ENCODE data around the gene FNBP1L. TPM values are rescaled to one million over a fixed set of nuclear protein-coding genes. Genes with fewer than 3 reads are reported as not detected.

FNBP1L gene
- total and polyA plus RNA-seq, 2 of the 8 experiments (the other 6 are each of a cell fraction or from before 2014, with no cell fraction given): 48.9 to 95.9 TPM

GRCh38 chr1:93567255-93567918, 119.5 kb downstream of the FNBP1L start:
- no peak overlapping the region for H3K27ac ChIP-seq (ENCODE audit: low read depth, low read length)
- H3K9me3 ChIP-seq (ENCODE audit: insufficient read depth in 2 of 2, low read depth in 1 of 2, low read length in 1 of 2): no peaks in the 10 kb centered on the region
- no peak overlapping the region; the same call in 1 of the 2 replicates for H2BK5ac ChIP-seq (ENCODE audit: low read depth, low read length)
- H3K23ac ChIP-seq (ENCODE audit: insufficient read length): no peak overlapping the region
- no peak overlapping the region for H2AK5ac ChIP-seq (ENCODE audit: low read depth, low read length)
- no peak overlapping the region for H3K4ac ChIP-seq (replicated peaks; ENCODE audit: insufficient read length, low read depth, low read length)
- POLR2A ChIA-PET (ENCODE audit: partially characterized antibody): interaction anchor here (0.8 to 2.8 kb wide), 5 partner anchors 10 to 278 kb away, joined by 3 to 8 read pairs (median 5); partner anchors contain the start of gene FNBP1L
- peaks cover 3% of the 10 kb centered on the region in 2 experiments for H4K20me1 ChIP-seq (replicated peaks in 1 of 2; ENCODE audit: control insufficient read depth in 1 of 2, insufficient read depth in 2 of 2, low read length in 2 of 2)
- H3K14ac ChIP-seq (ENCODE audit: insufficient read length): no peak overlapping the region
- H3K4me3 ChIP-seq (ENCODE audit: extremely low read depth in 1 of 4, insufficient read depth in 2 of 4, low read depth in 3 of 4, low read length in 4 of 4): no peak overlapping the region
- no peaks in the 10 kb centered on the region; the same call in 1 of the 2 replicates for H3K79me1 ChIP-seq (ENCODE audit: low read depth, low read length)
- no peak overlapping the region for H3K9ac ChIP-seq (replicated peaks in 1 of 4; ENCODE audit: extremely low read depth in 1 of 4, low read depth in 3 of 4, low read length in 3 of 4)
- no peak overlapping the region for H4K91ac ChIP-seq (replicated peaks; ENCODE audit: insufficient read length, low read length)
- H3K4me2 ChIP-seq (ENCODE audit: insufficient read depth in 1 of 2, low read depth in 2 of 2, low read length in 2 of 2): no peak overlapping the region
- DNase-seq (ENCODE audit: low read depth in 1 of 2, low spot score in 2 of 2) (no peak), FAIRE-seq (no peak)
- H3K36me3 ChIP-seq (ENCODE audit: control insufficient read depth in 2 of 4, insufficient read depth in 4 of 4, low read length in 3 of 4): peaks cover 0 to 18% (median 6%) of the 10 kb centered on the region in 4 experiments; a peak in 4 of 8 replicates
- TF ChIP-seq KDM1A (IDR thresholded peaks at IDR 0.05; ENCODE audit: borderline replicate concordance, low read length): no peak
- no peak for TF ChIP-seq HDAC6 (IDR thresholded peaks at IDR 0.05; ENCODE audit: low read depth, low read length)
- TF ChIP-seq ATF2 (IDR thresholded peaks at IDR 0.05; ENCODE audit: low read length): no peak
- no peak overlapping the region for H3K56ac ChIP-seq (replicated peaks; ENCODE audit: insufficient read length, low read depth, low read length)
- H3K4me1 ChIP-seq (replicated peaks in 1 of 4; ENCODE audit: control insufficient read depth in 3 of 4, insufficient read depth in 4 of 4, low read length in 3 of 4): no peaks in the 10 kb centered on the region
- H2BK120ac ChIP-seq (replicated peaks; ENCODE audit: low read depth, low read length): no peak overlapping the region
- H2BK15ac ChIP-seq (ENCODE audit: low read length): no peak overlapping the region
- CTCF ChIA-PET (ENCODE audit: partially characterized antibody): interaction anchor here (0.6 to 2.4 kb wide), 9 partner anchors 9 to 393 kb away, joined by 3 to 7 read pairs (median 3); no protein-coding TSS in a partner anchor
- no peak overlapping the region for H2AFZ ChIP-seq (ENCODE audit: low read length)
- no peak overlapping the region for H2BK20ac ChIP-seq (ENCODE audit: low read length)
- H3K79me2 ChIP-seq (ENCODE audit: control insufficient read depth in 1 of 2, insufficient read depth in 2 of 2, low read length in 2 of 2): no peaks in the 10 kb centered on the region
- H3K27me3 ChIP-seq (replicated peaks in 1 of 4; ENCODE audit: control insufficient read depth in 3 of 4, extremely low read depth in 1 of 4, insufficient read depth in 3 of 4, low read length in 3 of 4): no peaks in the 10 kb centered on the region
- no peak overlapping the region for H2BK12ac ChIP-seq (ENCODE audit: low read depth, low read length)
- H3K23me2 ChIP-seq (ENCODE audit: low read depth, low read length): no peaks in the 10 kb centered on the region
- H3K18ac ChIP-seq (ENCODE audit: extremely low read depth, low read length): no peak overlapping the region
- 93% methylated on average over 15 of the region's 15 CpGs; no CpG with 5 or more reads in 1 of the 2 experiments for WGBS, 2 experiments (ENCODE audit: extremely low coverage in 1 of 2, insufficient coverage in 1 of 2, insufficient read length in 1 of 2, insufficient replicate concordance in 2 of 2, low coverage in 1 of 2, low lambda C conversion rate in 2 of 2, missing lambda C conversion rate in 1 of 2)
- no peak overlapping the region for H4K5ac ChIP-seq (ENCODE audit: insufficient read length, low read depth, low read length)
- H4K8ac ChIP-seq (ENCODE audit: extremely low read depth, insufficient read depth, low read length): no peak overlapping the region; the same call in 1 of the 2 replicates

Data from H1 (cell line).